GM18951 (cell line): ENCODE results near the gene TEX2.

Experiments
- POLR2A ChIP-seq: IDR thresholded peaks from 4 replicates; pipeline ENCODE4 v1.6.1; 2011; ENCODE audit warnings: mild to moderate bottlenecking; ENCODE audit not compliant: insufficient read length, insufficient read depth; ENCODE audit errors: extremely low read depth
- in situ Hi-C: fragments of 300-500 bp; cut with MboI; formaldehyde crosslinking; loops from one replicate; pipeline ENCODE4 v1.12.0; 2022; ENCODE audit warnings: low sequenced_read_pairs, mixed read lengths, inconsistent platforms; ENCODE audit not compliant: unreplicated experiment

TEX2 gene

GRCh38 chr17:64259922-64260321 is 3.1 kb downstream of the TEX2 start:
- in situ Hi-C loops: no loop called here
- no peak for TF ChIP-seq POLR2A

GRCh38 chr17:64259426-64259825 is 3.6 kb downstream of the TEX2 start:
- in situ Hi-C loops: no loop called here
- TF ChIP-seq POLR2A: no peak

GRCh38 chr17:64256913-64257807 is 5.9 kb downstream of the TEX2 start:
- in situ Hi-C loops: no loop called here
- TF ChIP-seq POLR2A: no peak

GRCh38 chr17:64255764-64256163 is 7.3 kb downstream of the TEX2 start:
- in situ Hi-C loops: no loop called here
- TF ChIP-seq POLR2A: no peak

GRCh38 chr17:64254755-64255154 is 8.3 kb downstream of the TEX2 start:
- TF ChIP-seq POLR2A: no peak
- in situ Hi-C loops: no loop called here

GRCh38 chr17:64253470-64253869 is 9.6 kb downstream of the TEX2 start:
- in situ Hi-C loops: no loop called here
- no peak for TF ChIP-seq POLR2A

GRCh38 chr17:64252831-64253230 is 10.2 kb downstream of the TEX2 start:
- in situ Hi-C loops: no loop called here
- no peak for TF ChIP-seq POLR2A

- TF ChIP-seq POLR2A: no peak
- in situ Hi-C loops: no loop called here
Measured at GRCh38 chr17:64250233-64250835, 12.7 kb downstream of the TEX2 start.

GRCh38 chr17:64247836-64248235 is 15.2 kb downstream of the TEX2 start:
- in situ Hi-C loops: no loop called here
- no peak for TF ChIP-seq POLR2A

- in situ Hi-C loops: no loop called here
- TF ChIP-seq POLR2A: no peak
Measured at GRCh38 chr17:64245218-64246145, 17.6 kb downstream of the TEX2 start.

GRCh38 chr17:64244165-64244564 is 18.9 kb downstream of the TEX2 start:
- in situ Hi-C loops: no loop called here
- TF ChIP-seq POLR2A: no peak

GRCh38 chr17:64243340-64243739 is 19.7 kb downstream of the TEX2 start:
- in situ Hi-C loops: no loop called here
- no peak for TF ChIP-seq POLR2A

- TF ChIP-seq POLR2A: no peak
Measured at GRCh38 chr17:64242633-64243032, 20.4 kb downstream of the TEX2 start.

More at GRCh38 chr17:64242633-64243032, 20.4 kb downstream of the TEX2 start:
- in situ Hi-C loops: no loop called here
